ENCODE results near the gene C3orf70.

GRCh38 chr3:185059766-185060165 lies 93.1 kb downstream of the C3orf70 start:
- TF ChIP-seq CTCF (IDR thresholded peaks at IDR 0.05): no peak
- TF ChIP-seq POLR2A (IDR thresholded peaks at IDR 0.05): no peak

Measured in right lobe of liver (tissue), 4 donors.